H1 (cell line): ENCODE data around the gene TAS1R3. TPM values are rescaled to one million over a fixed set of nuclear protein-coding genes. Genes with fewer than 3 reads are reported as not detected.

Experiments
- CBX8 ChIP-seq: fragments of 300-800, 300-1000 bp; sonication (generic); IDR thresholded peaks from 2 replicates; pipeline ENCODE4 v1.7.1; 2016; ENCODE audit warnings: low read depth, low read length, borderline replicate concordance
- GTF2F1 ChIP-seq: IDR thresholded peaks from 2 replicates; pipeline ENCODE4 v1.6.1; 2012; ENCODE audit warnings: low read depth, low read length, improper control_type of control experiment, borderline replicate concordance
- RBBP5 ChIP-seq: IDR thresholded peaks from 2 replicates; pipeline ENCODE4 v1.7.1; 2012; ENCODE audit warnings: low read depth, mild to moderate bottlenecking, inconsistent platforms, low read length, moderate library complexity, borderline replicate concordance
- SP1 ChIP-seq: IDR thresholded peaks from 2 replicates; pipeline ENCODE4 v1.6.1; 2011; ENCODE audit warnings: low read depth, low read length
- TBP ChIP-seq: IDR thresholded peaks from 2 replicates; pipeline ENCODE4 v1.6.1; 2011; ENCODE audit warnings: low read depth, low read length, improper control_type of control experiment
- YY1 ChIP-seq: IDR thresholded peaks from 2 replicates; pipeline ENCODE4 v1.6.1; 2011; ENCODE audit warnings: low read depth, mild to moderate bottlenecking, low read length
- polyA plus RNA-seq, 7 experiments: library from polyadenylated mRNA; depleted of rRNA in 3 of 7; stranded (reverse) in 5 of 7; unstranded in 2 of 7; fragments of >200 nt in 5 of 7; fragments of 200-250 nt in 2 of 7; gene quantifications; 1 replicate in 5 of 7; 2 replicates in 1 of 7; 4 replicates in 1 of 7; pipeline versions ENCODE4 v1.2.1 to v1.2.3, GENCODE V29; 2011 to 2013; ENCODE audit warnings: missing spikeins in 2 of 7, mixed read lengths in 2 of 7
- total RNA-seq: library from RNA; stranded (reverse); fragmentation: NEBNext Ultra II Directional; extraction: Animal tissue kit (Norgen Biotek cat#: 25700); gene quantifications from 2 replicates; pipeline ENCODE4 v1.2.1, GENCODE V29; 2021
- TF ChIP-seq, protein P1 (sequence below): IDR thresholded peaks from 2 replicates; pipeline ENCODE4 v1.6.1; 2012; ENCODE audit warnings: inconsistent platforms

TAS1R3 gene
- total and polyA plus RNA-seq, 2 of the 8 experiments (the other 6 are each of a cell fraction or from before 2014, with no cell fraction given) = 0.03 to 0.19 TPM

DNA sequence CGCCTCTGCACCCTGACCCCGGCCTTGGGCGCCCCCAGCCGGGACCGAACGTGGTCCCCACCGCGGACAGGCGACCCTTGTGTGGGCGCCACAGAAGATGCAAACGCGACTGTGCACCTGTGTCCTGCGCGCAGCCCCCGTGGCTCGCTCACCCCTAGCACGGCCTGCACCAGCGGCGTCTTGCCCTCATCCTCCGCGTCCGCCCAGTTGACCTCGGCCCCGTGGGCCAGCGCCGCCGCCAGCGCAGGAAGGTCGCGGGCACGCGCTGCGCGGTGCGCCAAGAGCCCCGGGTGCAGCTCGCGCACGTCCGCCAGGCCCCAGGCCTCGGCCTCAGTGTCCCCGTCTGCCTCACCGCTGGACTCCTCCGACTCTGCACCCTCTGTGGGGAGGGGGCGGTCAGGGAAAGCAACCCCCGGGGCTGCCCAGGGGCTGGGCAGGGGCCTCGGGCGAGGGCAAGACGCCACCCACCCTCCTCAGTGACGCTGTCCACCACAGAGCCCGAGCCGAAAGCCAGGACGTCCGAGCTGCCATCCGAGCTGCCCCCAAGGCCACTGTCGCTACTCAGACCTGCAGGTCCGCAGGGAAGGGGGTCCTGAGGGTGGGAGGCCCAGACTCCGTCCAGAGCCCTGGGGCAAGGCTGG is 36.7 kb upstream of the TAS1R3 start (continued):
- no peak for TF ChIP-seq YY1
- no peak for TF ChIP-seq RBBP5
- TF ChIP-seq GTF2F1 = no peak
- no peak for TF ChIP-seq CBX8
- no peak for TF ChIP-seq SP1
- no peak for TF ChIP-seq TBP
- TF ChIP-seq, protein P1, sequence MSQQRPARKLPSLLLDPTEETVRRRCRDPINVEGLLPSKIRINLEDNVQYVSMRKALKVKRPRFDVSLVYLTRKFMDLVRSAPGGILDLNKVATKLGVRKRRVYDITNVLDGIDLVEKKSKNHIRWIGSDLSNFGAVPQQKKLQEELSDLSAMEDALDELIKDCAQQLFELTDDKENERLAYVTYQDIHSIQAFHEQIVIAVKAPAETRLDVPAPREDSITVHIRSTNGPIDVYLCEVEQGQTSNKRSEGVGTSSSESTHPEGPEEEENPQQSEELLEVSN = no peak
